Bronchial epithelial cell (primary cell): ENCODE results near the gene PKIB. TPM values are rescaled to one million over a fixed set of nuclear protein-coding genes. Genes with fewer than 3 reads are reported as not detected.

ENCODE experiments used
- DNase-seq: peaks from one replicate; pipeline ENCODE4 v3.0.0-alpha.2; 2010; ENCODE audit warnings: low read depth
- FAIRE-seq: peaks from 2 replicates; lab custom pipeline; 2011; peaks lifted over from hg19 to GRCh38; lab: Jason Lieb, UNC
- H3K27me3 ChIP-seq: 2 replicates; pipeline ENCODE4 v1.5.1; 2011; ENCODE audit warnings: low read length; ENCODE audit not compliant: control insufficient read depth, insufficient read depth
- H3K36me3 ChIP-seq: 2 replicates; pipeline ENCODE4 v1.5.1; 2011; ENCODE audit warnings: low read length; ENCODE audit not compliant: control insufficient read depth, insufficient read depth
- H3K4me3 ChIP-seq: 2 replicates; pipeline ENCODE4 v1.5.1; 2011; ENCODE audit warnings: mild to moderate bottlenecking, low read depth, low read length, control low read depth
- total RNA-seq: library from RNA; depleted of rRNA; stranded (reverse); fragments of >200 nt; gene quantifications from 2 replicates; pipeline ENCODE4 v1.2.1, GENCODE V29; 2014
- TF ChIP-seq, protein P1 (sequence below): IDR thresholded peaks from 2 replicates; pipeline ENCODE4 v1.5.1; 2011; ENCODE audit warnings: mild to moderate bottlenecking, moderate library complexity, low read length, control low read depth, inconsistent platforms; ENCODE audit not compliant: insufficient read depth, severe bottlenecking

Gene PKIB
- total RNA-seq, 1 donor from 2014 or later = 3.9 TPM

DNA sequence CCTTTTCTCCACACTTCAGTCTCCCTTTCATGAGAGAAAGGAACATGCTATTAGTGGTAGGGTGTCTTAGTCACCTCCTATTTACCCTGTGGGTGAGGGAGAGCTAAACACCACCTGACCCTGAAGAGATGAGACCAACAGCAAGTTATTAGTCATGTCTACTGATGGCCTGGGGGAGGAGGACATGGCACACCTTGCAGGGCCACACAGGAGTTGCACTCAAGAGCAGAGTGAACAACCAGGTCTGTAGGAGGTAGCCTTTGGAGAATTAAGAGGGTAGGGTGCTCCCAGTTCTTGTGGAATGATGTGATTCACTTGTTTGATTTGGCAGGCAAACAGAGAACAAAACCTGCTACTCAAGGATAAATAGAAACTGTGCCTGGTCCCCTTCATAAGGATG, 86.6 kb downstream of the PKIB start:
- no peak overlapping the region for H3K4me3 ChIP-seq
- DNase-seq = peak; percentile 99
- FAIRE-seq = peak; percentile 99

GRCh38 chr6:122697458-122697857, 87.3 kb downstream of the PKIB start:
- FAIRE-seq = no peak
- no peak for DNase-seq
- TF ChIP-seq, protein P1, sequence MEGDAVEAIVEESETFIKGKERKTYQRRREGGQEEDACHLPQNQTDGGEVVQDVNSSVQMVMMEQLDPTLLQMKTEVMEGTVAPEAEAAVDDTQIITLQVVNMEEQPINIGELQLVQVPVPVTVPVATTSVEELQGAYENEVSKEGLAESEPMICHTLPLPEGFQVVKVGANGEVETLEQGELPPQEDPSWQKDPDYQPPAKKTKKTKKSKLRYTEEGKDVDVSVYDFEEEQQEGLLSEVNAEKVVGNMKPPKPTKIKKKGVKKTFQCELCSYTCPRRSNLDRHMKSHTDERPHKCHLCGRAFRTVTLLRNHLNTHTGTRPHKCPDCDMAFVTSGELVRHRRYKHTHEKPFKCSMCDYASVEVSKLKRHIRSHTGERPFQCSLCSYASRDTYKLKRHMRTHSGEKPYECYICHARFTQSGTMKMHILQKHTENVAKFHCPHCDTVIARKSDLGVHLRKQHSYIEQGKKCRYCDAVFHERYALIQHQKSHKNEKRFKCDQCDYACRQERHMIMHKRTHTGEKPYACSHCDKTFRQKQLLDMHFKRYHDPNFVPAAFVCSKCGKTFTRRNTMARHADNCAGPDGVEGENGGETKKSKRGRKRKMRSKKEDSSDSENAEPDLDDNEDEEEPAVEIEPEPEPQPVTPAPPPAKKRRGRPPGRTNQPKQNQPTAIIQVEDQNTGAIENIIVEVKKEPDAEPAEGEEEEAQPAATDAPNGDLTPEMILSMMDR = no peak
- Histone ChIP-seq H3K4me3 (no peak overlapping the region), H3K27me3 (no peaks in the 10 kb centered on the region), H3K36me3 (no peaks in the 10 kb centered on the region)

More for the DNA sequence above, 86.6 kb downstream of the PKIB start:
- H3K36me3 ChIP-seq = no peaks in the 10 kb centered on the region
- H3K27me3 ChIP-seq = no peaks in the 10 kb centered on the region
- TF ChIP-seq, protein P1 = no peak

DNA sequence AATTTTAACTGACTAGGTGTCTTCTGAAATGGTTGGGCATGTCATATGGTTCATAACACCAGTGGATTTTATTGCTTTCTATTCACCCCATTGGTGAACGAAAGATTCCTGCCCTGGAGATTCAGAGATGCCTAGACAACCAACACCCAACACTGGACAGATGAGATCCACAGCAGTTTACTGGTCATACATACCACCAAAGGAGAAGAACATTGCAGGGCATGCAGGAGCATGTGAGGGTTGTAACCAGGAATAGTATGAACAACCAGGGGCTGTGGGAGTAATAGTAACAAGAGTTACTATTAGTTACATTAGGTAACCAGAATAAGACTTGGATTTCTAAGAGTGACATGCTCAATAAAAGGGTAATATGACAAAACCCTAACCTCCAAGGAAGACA, 91.5 kb downstream of the PKIB start:
- no peak for FAIRE-seq
- no peak overlapping the region for H3K4me3 ChIP-seq
- no peaks in the 10 kb centered on the region for H3K36me3 ChIP-seq
- peak; percentile 55 for DNase-seq
- no peaks in the 10 kb centered on the region for H3K27me3 ChIP-seq
- TF ChIP-seq, protein P1 = no peak

GRCh38 chr6:122702841-122703240, 92.6 kb downstream of the PKIB start:
- DNase-seq (no peak), FAIRE-seq (no peak)
- H3K36me3 ChIP-seq = no peaks in the 10 kb centered on the region
- TF ChIP-seq, protein P1 = no peak
- no peak overlapping the region for H3K4me3 ChIP-seq
- no peaks in the 10 kb centered on the region for H3K27me3 ChIP-seq

- FAIRE-seq (no peak), DNase-seq (no peak)
- Histone ChIP-seq H3K4me3 (no peak overlapping the region), H3K27me3 (no peaks in the 10 kb centered on the region), H3K36me3 (no peaks in the 10 kb centered on the region)
- TF ChIP-seq, protein P1 = no peak
Measured at GRCh38 chr6:122704066-122704465, 93.9 kb downstream of the PKIB start.

- Histone ChIP-seq H3K4me3 (no peak overlapping the region), H3K36me3 (no peaks in the 10 kb centered on the region), H3K27me3 (no peaks in the 10 kb centered on the region)
- FAIRE-seq (no peak), DNase-seq (no peak)
- TF ChIP-seq, protein P1 = no peak
Measured at GRCh38 chr6:122709922-122710512, 99.8 kb downstream of the PKIB start.
